ENCODE measurements around the gene SCT. TPM values are rescaled to one million over a fixed set of nuclear protein-coding genes. Genes with fewer than 3 reads are reported as not detected.

Gene SCT
- polyA plus RNA-seq, 3 donors: not detected

DNA sequence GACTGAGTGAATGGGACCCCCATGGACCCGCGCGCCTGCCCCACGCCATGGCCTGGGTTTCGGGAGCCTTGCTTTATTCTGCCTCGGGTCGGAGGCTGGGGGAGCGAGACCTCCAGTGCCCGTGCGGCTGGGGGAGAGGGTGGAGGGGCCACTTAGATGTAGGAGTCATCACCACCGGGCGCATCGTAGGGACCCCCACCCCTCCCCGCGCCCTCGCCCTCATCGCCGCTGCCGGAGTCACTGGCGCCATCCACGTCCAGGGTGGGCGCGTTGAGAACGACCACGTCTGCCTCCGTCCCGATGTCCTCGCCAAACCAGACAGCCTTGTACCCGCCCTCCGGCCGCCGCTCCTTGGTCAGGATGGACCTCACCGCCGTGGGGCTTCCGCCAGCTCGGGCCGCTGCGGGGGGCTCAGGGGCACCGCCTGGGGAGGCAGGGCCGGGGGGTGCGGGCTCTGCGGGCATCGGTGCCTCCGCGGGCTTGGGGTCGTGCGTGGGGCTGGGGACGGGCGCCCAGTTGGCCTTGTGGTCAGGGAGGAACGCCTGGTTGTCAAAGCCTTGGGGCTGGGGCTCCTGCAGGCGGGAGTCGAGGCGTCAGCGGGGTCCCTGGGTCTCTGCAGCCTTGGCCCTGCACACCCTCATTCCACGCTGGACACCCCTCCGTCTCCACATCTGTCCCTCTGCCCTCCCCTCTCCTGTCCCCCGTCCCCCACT lies 9.6 kb downstream of the SCT start:
- DNase-seq: no peak
- H3K9ac ChIP-seq (ENCODE audit: insufficient read depth, low read length, poor library complexity, severe bottlenecking): peak overlapping the region; percentile 88
- intact Hi-C loops (cut with micrococcal nuclease): no loop called here
- whole genome bisulfite sequencing (ENCODE audit: insufficient coverage): 81% methylated on average over 55 of the region's 57 CpGs
- Mint-ChIP-seq H3K4me1 (peaks cover 38% of the 10 kb centered on the region), H3K36me3 (peaks cover 10 to 33% of the 10 kb centered on the region in 2 donors), H3K27ac (peak overlapping the region in 4 of 7 donors; percentile 30 to 95 (median 93)), H3K27me3 (ENCODE audit: low read depth in 3 of 3) (peaks cover 0 to 1% (median 0%) of the 10 kb centered on the region in 3 donors), H3K9me3 (no peaks in the 10 kb centered on the region), H3K4me3 (peak overlapping the region in 1 of 2 donors; percentile 76)
- TF ChIP-seq CTCF (IDR thresholded peaks at IDR 0.05): no peak
- H4K20me1 ChIP-seq (ENCODE audit: insufficient read depth, low read length): peaks cover 28% of the 10 kb centered on the region
- peak overlapping the region in 2 of 3 experiments; percentile 90 to 98 for H3K4me3 ChIP-seq (replicated peaks in 1 of 3; ENCODE audit: low read depth in 2 of 3, low read length in 3 of 3)
- H2AFZ ChIP-seq (ENCODE audit: insufficient read depth, low read depth, low read length, poor library complexity, severe bottlenecking): peak overlapping the region; percentile 59
- peaks cover 25% of the 10 kb centered on the region for H3K79me2 ChIP-seq (ENCODE audit: insufficient read depth, low read length)
- H3K4me2 ChIP-seq (replicated peaks; ENCODE audit: extremely low read depth, low read length, poor library complexity, severe bottlenecking): peak overlapping the region; percentile 85
- H3K27me3 ChIP-seq (ENCODE audit: control insufficient read depth in 2 of 2, insufficient read depth in 2 of 2, low read length in 2 of 2): no peaks in the 10 kb centered on the region
- no peaks in the 10 kb centered on the region for H3K9me3 ChIP-seq (replicated peaks in 1 of 2; ENCODE audit: control insufficient read depth in 1 of 2, insufficient read depth in 1 of 2, low read length in 2 of 2)
- H3K4me1 ChIP-seq (ENCODE audit: control insufficient read depth in 1 of 2, insufficient read depth in 2 of 2, low read length in 2 of 2): peaks cover 51 to 56% of the 10 kb centered on the region in 2 donors
- H3K27ac ChIP-seq (ENCODE audit: low read depth in 1 of 2, low read length in 2 of 2): peak overlapping the region; percentile 93 to 94
- peaks cover 20 to 23% of the 10 kb centered on the region in 2 donors for H3K36me3 ChIP-seq (replicated peaks in 1 of 2; ENCODE audit: control insufficient read depth in 1 of 2, insufficient read depth in 2 of 2, low read length in 2 of 2)

DNA sequence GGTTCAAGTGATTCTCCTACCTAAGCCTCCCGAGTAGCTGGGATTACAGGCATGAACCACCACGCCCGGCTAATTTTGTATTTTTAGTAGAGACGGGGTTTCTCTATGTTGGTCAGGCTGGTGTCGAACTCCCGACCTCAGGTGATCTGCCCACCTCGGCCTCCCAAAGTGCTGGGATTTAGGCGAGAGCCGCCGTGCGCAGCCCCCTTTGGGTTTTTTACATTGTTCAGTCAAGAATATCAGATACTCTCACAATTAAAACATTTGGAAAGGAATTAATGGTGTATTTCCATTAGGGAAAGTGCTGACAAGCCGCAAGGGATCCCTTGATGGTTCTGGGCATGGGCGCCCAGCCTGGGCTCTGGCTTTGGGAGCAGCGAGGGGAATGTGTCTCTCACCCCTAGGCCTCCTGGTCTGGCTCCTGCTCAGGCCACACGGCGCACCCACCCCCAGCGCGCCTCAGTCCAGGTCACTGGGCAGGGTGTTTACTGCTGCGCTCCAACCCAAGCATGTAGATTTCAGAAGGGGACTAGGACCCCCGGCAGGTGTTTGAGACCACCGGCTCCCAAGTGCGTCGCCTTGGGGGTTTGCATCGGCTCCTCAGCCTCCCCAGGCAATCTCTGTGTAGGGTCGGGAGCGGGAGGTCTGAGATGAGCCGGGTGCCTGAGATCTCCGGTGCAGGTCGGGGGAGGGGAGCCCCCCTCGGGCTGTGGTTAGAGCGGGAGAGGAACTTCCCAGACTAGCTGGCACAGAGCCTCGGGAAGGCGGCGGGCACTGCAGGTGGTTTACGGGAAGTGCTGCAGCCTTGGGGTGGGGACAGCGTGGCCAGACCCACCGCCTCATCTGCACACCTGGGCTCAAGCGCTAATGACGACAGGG lies 10.4 kb downstream of the SCT start:
- Mint-ChIP-seq H3K27me3 (ENCODE audit: low read depth in 3 of 3) (peaks cover 0 to 1% (median 0%) of the 10 kb centered on the region in 3 donors), H3K27ac (peak overlapping the region; percentile 92 to 97 (median 95)), H3K36me3 (peaks cover 15 to 36% of the 10 kb centered on the region in 2 donors), H3K4me1 (peaks cover 40% of the 10 kb centered on the region), H3K4me3 (peak overlapping the region; percentile 76 to 81), H3K9me3 (no peaks in the 10 kb centered on the region)
- TF ChIP-seq CTCF (IDR thresholded peaks at IDR 0.05): no peak
- Histone ChIP-seq H3K79me2 (ENCODE audit: insufficient read depth, low read length) (peaks cover 25% of the 10 kb centered on the region), H3K4me2 (replicated peaks; ENCODE audit: extremely low read depth, low read length, poor library complexity, severe bottlenecking) (peak overlapping the region; percentile 85), H3K27ac (ENCODE audit: low read depth in 1 of 2, low read length in 2 of 2) (peak overlapping the region; percentile 93 to 94), H3K9me3 (replicated peaks in 1 of 2; ENCODE audit: control insufficient read depth in 1 of 2, insufficient read depth in 1 of 2, low read length in 2 of 2) (no peaks in the 10 kb centered on the region), H3K4me1 (ENCODE audit: control insufficient read depth in 1 of 2, insufficient read depth in 2 of 2, low read length in 2 of 2) (peaks cover 51 to 56% of the 10 kb centered on the region in 2 donors), H4K20me1 (ENCODE audit: insufficient read depth, low read length) (peaks cover 35% of the 10 kb centered on the region), H2AFZ (ENCODE audit: insufficient read depth, low read depth, low read length, poor library complexity, severe bottlenecking) (peak overlapping the region; percentile 59), H3K36me3 (replicated peaks in 1 of 2; ENCODE audit: control insufficient read depth in 1 of 2, insufficient read depth in 2 of 2, low read length in 2 of 2) (peaks cover 27 to 31% of the 10 kb centered on the region in 2 donors), H3K9ac (ENCODE audit: insufficient read depth, low read length, poor library complexity, severe bottlenecking) (peak overlapping the region; percentile 88), H3K27me3 (ENCODE audit: control insufficient read depth in 2 of 2, insufficient read depth in 2 of 2, low read length in 2 of 2) (no peaks in the 10 kb centered on the region), H3K4me3 (replicated peaks in 1 of 3; ENCODE audit: low read depth in 2 of 3, low read length in 3 of 3) (peak overlapping the region; percentile 2 to 98 (median 90))
- intact Hi-C loops (cut with micrococcal nuclease): no loop called here
- DNase-seq: peak in 2 of 3 donors; percentile 20 to 51
- WGBS (ENCODE audit: insufficient coverage): 26% methylated on average over 21 of the region's 39 CpGs
